Neural cell (in vitro differentiated cells): ENCODE results near the gene SLC6A6. TPM values are rescaled to one million over a fixed set of nuclear protein-coding genes. Genes with fewer than 3 reads are reported as not detected.

Experiments
- H2AFZ ChIP-seq: fragments of 200-600, 300-800 bp; sonication (generic), shearing (Covaris generic); 2 replicates; pipeline ENCODE4 v1.6.0; 2014; ENCODE audit warnings: low read depth, mild to moderate bottlenecking, antibody characterized with exemption, low read length, moderate library complexity
- H3F3A ChIP-seq: fragments of 200-600 bp; shearing (Covaris generic); 2 replicates; pipeline ENCODE4 v1.6.1; 2016; ENCODE audit warnings: mild to moderate bottlenecking, moderate library complexity, mixed read lengths, antibody characterized with exemption, low read length; ENCODE audit not compliant: insufficient read depth, poor library complexity, severe bottlenecking
- H3K27ac ChIP-seq: fragments of 200-600, 300-800 bp; sonication (generic), shearing (Covaris generic); 2 replicates; pipeline ENCODE4 v1.5.1; 2014; ENCODE audit warnings: mild to moderate bottlenecking, low read length, moderate library complexity
- H3K27me3 ChIP-seq: fragments of 300-800, 200-600 bp; sonication (generic), shearing (Covaris generic); 2 replicates; pipeline ENCODE4 v1.6.0; 2014; ENCODE audit warnings: mild to moderate bottlenecking, low read depth, low read length, moderate library complexity; ENCODE audit not compliant: insufficient read depth
- H3K36me3 ChIP-seq: fragments of 300-800, 200-600 bp; sonication (generic), shearing (Covaris generic); 2 replicates; pipeline ENCODE4 v1.5.1; 2014; ENCODE audit warnings: mild to moderate bottlenecking, antibody characterized with exemption, low read length, moderate library complexity; ENCODE audit not compliant: insufficient read depth
- H3K4me2 ChIP-seq: fragments of 300-800, 200-600 bp; sonication (generic), shearing (Covaris generic); 2 replicates; pipeline ENCODE4 v1.6.0; 2014; ENCODE audit warnings: mild to moderate bottlenecking, low read length
- H3K4me3 ChIP-seq: fragments of 300-800, 200-600 bp; sonication (generic), shearing (Covaris generic); 2 replicates; pipeline ENCODE4 v1.5.1; 2014; ENCODE audit warnings: mild to moderate bottlenecking, low read length, moderate library complexity
- H3K79me2 ChIP-seq: fragments of 200-600 bp; shearing (Covaris generic); replicated peaks from 2 replicates; pipeline ENCODE4 v1.6.0; 2014; ENCODE audit warnings: mild to moderate bottlenecking, low read length, moderate library complexity; ENCODE audit not compliant: insufficient read depth
- H3K9ac ChIP-seq: fragments of 300-800, 200-600 bp; sonication (generic), shearing (Covaris generic); 2 replicates; pipeline ENCODE4 v1.6.1; 2016; ENCODE audit warnings: mild to moderate bottlenecking, low read length, mixed read lengths
- H3K9me2 ChIP-seq: fragments of 200-600 bp; shearing (Covaris generic); 2 replicates; pipeline ENCODE4 v1.6.1; 2016; ENCODE audit warnings: mild to moderate bottlenecking, low read length, mixed read lengths; ENCODE audit not compliant: insufficient read depth
- H3K9me3 ChIP-seq: fragments of 200-600, 300-800 bp; sonication (generic), shearing (Covaris generic); 2 replicates; pipeline ENCODE4 v1.6.1; 2016; ENCODE audit warnings: mild to moderate bottlenecking, mixed run types, low read length, moderate library complexity, mixed read lengths
- H4K20me1 ChIP-seq: fragments of 200-600 bp; shearing (Covaris generic); 2 replicates; pipeline ENCODE4 v1.6.1; 2016; ENCODE audit warnings: mild to moderate bottlenecking, mixed run types; ENCODE audit not compliant: insufficient read depth
- CTCF ChIP-seq: fragments of 450-650 bp; IDR thresholded peaks from 2 replicates; pipeline ENCODE4 v1.5.1; 2014; ENCODE audit warnings: antibody characterized with exemption, mild to moderate bottlenecking, moderate library complexity; ENCODE audit not compliant: poor library complexity, severe bottlenecking
- EP300 ChIP-seq: fragments of 450-650 bp; conservative IDR thresholded peaks from 2 replicates; pipeline ENCODE4 v1.6.1; 2014; ENCODE audit warnings: antibody characterized with exemption, mild to moderate bottlenecking, moderate library complexity; ENCODE audit not compliant: poor library complexity, severe bottlenecking
- EZH2 ChIP-seq: fragments of 200-600, 300-800 bp; shearing (Covaris generic), sonication (generic); IDR thresholded peaks from 2 replicates; pipeline ENCODE4 v1.6.1; 2014; ENCODE audit warnings: antibody characterized with exemption, low read length, borderline replicate concordance, mild to moderate bottlenecking; ENCODE audit not compliant: insufficient read depth, poor library complexity, severe bottlenecking
- MXI1 ChIP-seq: fragments of 450-650 bp; conservative IDR thresholded peaks from 2 replicates; pipeline ENCODE4 v1.6.1; 2014; ENCODE audit warnings: antibody characterized with exemption, mild to moderate bottlenecking; ENCODE audit not compliant: poor library complexity, severe bottlenecking
- POLR2AphosphoS5 ChIP-seq: IDR thresholded peaks from 2 replicates; pipeline ENCODE4 v1.6.1; 2012
- RAD21 ChIP-seq: fragments of 450-650 bp; conservative IDR thresholded peaks from 2 replicates; pipeline ENCODE4 v1.6.1; 2014; ENCODE audit warnings: antibody characterized with exemption, mild to moderate bottlenecking, moderate library complexity
- REST ChIP-seq: IDR thresholded peaks from 2 replicates; pipeline ENCODE4 v1.6.1; 2012; ENCODE audit warnings: borderline replicate concordance
- SMC3 ChIP-seq: fragments of 450-650 bp; conservative IDR thresholded peaks from 2 replicates; pipeline ENCODE4 v1.6.1; 2014; ENCODE audit warnings: antibody characterized with exemption, mild to moderate bottlenecking, moderate library complexity; ENCODE audit not compliant: poor library complexity
- TAF1 ChIP-seq: IDR thresholded peaks from 2 replicates; pipeline ENCODE4 v1.6.1; 2012; ENCODE audit warnings: low read depth
- polyA plus RNA-seq: library from polyadenylated mRNA; depleted of rRNA; stranded (reverse); fragments of >200 nt; gene quantifications from 2 replicates; pipeline ENCODE4 v1.2.3, GENCODE V29; 2014

SLC6A6 gene
- polyA plus RNA-seq, 1 donor from 2014 or later: 15.9 TPM

- no peak overlapping the region for H3K9ac ChIP-seq
- no peaks in the 10 kb centered on the region for H4K20me1 ChIP-seq
- TF ChIP-seq TAF1 (no peak), EP300 (no peak), REST (no peak)
- H3K9me2 ChIP-seq: no peaks in the 10 kb centered on the region
- no peak overlapping the region for H3K4me2 ChIP-seq
- no peak overlapping the region for H3K27ac ChIP-seq
- H3K79me2 ChIP-seq: no peaks in the 10 kb centered on the region
- no peaks in the 10 kb centered on the region for H3K27me3 ChIP-seq
- H2AFZ ChIP-seq: no peak overlapping the region
- no peaks in the 10 kb centered on the region for H3K36me3 ChIP-seq
- no peaks in the 10 kb centered on the region for H3K9me3 ChIP-seq
- no peak overlapping the region for H3K4me3 ChIP-seq
- H3F3A ChIP-seq: no peaks in the 10 kb centered on the region
These were observed 118.6 kb downstream of the SLC6A6 start for GRCh38 chr3:14520967-14521366.

DNA sequence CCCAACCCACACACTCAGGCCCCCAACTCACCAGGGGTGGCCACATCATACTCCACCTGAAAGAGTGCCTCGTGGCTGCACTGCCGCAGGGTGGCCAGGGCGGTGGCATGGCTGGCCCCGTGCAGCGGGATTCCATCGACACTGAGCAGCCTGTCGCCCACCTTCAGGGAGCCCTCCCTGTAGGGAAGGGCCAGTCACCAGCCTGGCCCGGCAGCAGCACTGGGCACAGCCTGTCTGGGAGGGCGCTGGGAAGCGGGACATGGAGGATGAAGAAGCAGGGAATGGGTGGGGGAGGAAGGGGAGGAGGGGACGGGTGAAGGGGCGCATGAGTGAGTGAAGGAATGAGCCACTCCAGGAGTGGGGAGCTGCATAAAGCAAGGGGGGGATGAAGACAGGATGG, 119.2 kb downstream of the SLC6A6 start:
- no peak overlapping the region for H3K4me3 ChIP-seq
- no peak overlapping the region for H3K9ac ChIP-seq
- no peaks in the 10 kb centered on the region for H3K27me3 ChIP-seq
- TF ChIP-seq RAD21 (no peak), POLR2AphosphoS5 (no peak), EZH2 (no peak), CTCF (no peak), SMC3 (no peak), MXI1 (no peak), EP300 (no peak), REST (no peak), TAF1 (no peak)
- H3K9me3 ChIP-seq: no peaks in the 10 kb centered on the region
- H3K4me2 ChIP-seq: no peak overlapping the region
- H3K9me2 ChIP-seq: no peaks in the 10 kb centered on the region
- no peak overlapping the region for H3K27ac ChIP-seq
- no peaks in the 10 kb centered on the region for H3K36me3 ChIP-seq
- H3F3A ChIP-seq: no peaks in the 10 kb centered on the region
- H4K20me1 ChIP-seq: no peaks in the 10 kb centered on the region
- no peak overlapping the region for H2AFZ ChIP-seq
- no peaks in the 10 kb centered on the region for H3K79me2 ChIP-seq
